Astrocyte of the spinal cord (primary cell): Measurements from ENCODE around the gene KIRREL1.

Source experiments
- DNase-seq: peaks from one replicate; pipeline ENCODE4 v3.0.0; 2011; ENCODE audit warnings: low read depth, low spot score
- H3K4me3 ChIP-seq: 2 replicates; pipeline ENCODE4 v1.5.1; 2011; ENCODE audit warnings: low read depth, mild to moderate bottlenecking, low read length, moderate library complexity
- CTCF ChIP-seq: IDR thresholded peaks from 2 replicates; pipeline ENCODE4 v1.5.1; 2012; ENCODE audit warnings: low read depth, mild to moderate bottlenecking, low read length, inconsistent platforms
- in situ Hi-C: cut with HindIII; loops from 2 replicates; pipeline ENCODE4 v1.10.0; 2017; ENCODE audit warnings: low sequenced_read_pairs

Gene KIRREL1

GRCh38 chr1:157982136-157982535, 11.3 kb upstream of the KIRREL1 start:
- no peak for DNase-seq
- in situ Hi-C loops, result no loop called here
- no peak for TF ChIP-seq CTCF
- no peak overlapping the region for H3K4me3 ChIP-seq

- in situ Hi-C loops, result no loop called here
- TF ChIP-seq CTCF, result no peak
- DNase-seq, result no peak
- H3K4me3 ChIP-seq, result no peak overlapping the region
Observed at GRCh38 chr1:157983787-157984186, 9.7 kb upstream of the KIRREL1 start.

- no peak for DNase-seq
Observed at GRCh38 chr1:157984469-157984868, 9.0 kb upstream of the KIRREL1 start.

GRCh38 chr1:157985473-157985872, 8.0 kb upstream of the KIRREL1 start:
- no peak for TF ChIP-seq CTCF
- in situ Hi-C loops, result no loop called here
- DNase-seq, result no peak
- no peak overlapping the region for H3K4me3 ChIP-seq

More at GRCh38 chr1:157984469-157984868, 9.0 kb upstream of the KIRREL1 start:
- in situ Hi-C loops, result no loop called here
- no peak for TF ChIP-seq CTCF
- H3K4me3 ChIP-seq, result no peak overlapping the region

GRCh38 chr1:157988002-157988401, 5.4 kb upstream of the KIRREL1 start:
- no peak for TF ChIP-seq CTCF
- DNase-seq, result no peak
- no peak overlapping the region for H3K4me3 ChIP-seq
- in situ Hi-C loops, result no loop called here

- H3K4me3 ChIP-seq, result no peak overlapping the region
- peak; percentile 68 for DNase-seq
Observed at GRCh38 chr1:157992031-157992832, 1.2 kb upstream of the KIRREL1 start.

More at GRCh38 chr1:157992031-157992832, 1.2 kb upstream of the KIRREL1 start:
- in situ Hi-C loops, result no loop called here
- TF ChIP-seq CTCF, result peak; percentile 99
